Heart left ventricle (tissue), 16 donors: ENCODE results near the gene RAD51B. TPM values are rescaled to one million over a fixed set of nuclear protein-coding genes. Genes with fewer than 3 reads are reported as not detected.

ENCODE experiments used
- ATAC-seq, 4 donors: fragments of 200-7000 bp; cut with Tn5 transposase; one replicate each; pipeline ENCODE4 v1.9.1; 2020 to 2022; ENCODE audit warnings: moderate library complexity in 4 of 4, mild to moderate bottlenecking in 3 of 4, moderate number of reproducible peaks in 1 of 4
- DNase-seq, 5 donors: peaks; one replicate each; pipeline ENCODE4 v3.0.0-alpha.2; 2020
- H3K27ac ChIP-seq, 12 donors: fragments of 200-600 bp; sonication (generic) in 4 of 12; one replicate each; pipeline versions ENCODE4 v1.5.0 to v1.8.0; 2016 to 2022; ENCODE audit warnings: mild to moderate bottlenecking in 2 of 12
- H3K27me3 ChIP-seq, 9 donors: fragments of 200-600 bp; sonication (generic) in 2 of 9; one replicate each; pipeline versions ENCODE4 v1.5.1 to v1.8.0; 2016 to 2022; ENCODE audit warnings: mild to moderate bottlenecking in 3 of 9
- H3K36me3 ChIP-seq, 9 donors: fragments of 200-600 bp; sonication (generic) in 2 of 9; one replicate each; pipeline versions ENCODE4 v1.5.0 to v1.8.0; 2018 to 2022; ENCODE audit warnings: mild to moderate bottlenecking in 2 of 9
- H3K4me1 ChIP-seq, 12 donors: fragments of 200-600 bp; sonication (generic) in 4 of 12; one replicate each; pipeline versions ENCODE4 v1.5.0 to v1.8.0; 2016 to 2022; ENCODE audit warnings: mild to moderate bottlenecking in 3 of 12
- H3K4me3 ChIP-seq, 12 donors: fragments of 200-600 bp; sonication (generic) in 4 of 12; one replicate each; pipeline versions ENCODE4 v1.5.0 to v1.8.0; 2017 to 2022; ENCODE audit warnings: mild to moderate bottlenecking in 9 of 12, moderate library complexity in 4 of 12
- H3K9me3 ChIP-seq, 12 donors: fragments of 200-600 bp; sonication (generic) in 4 of 12; one replicate each; pipeline versions ENCODE4 v1.5.0 to v1.8.0; 2016 to 2022; ENCODE audit warnings: mild to moderate bottlenecking in 1 of 12
- CTCF ChIP-seq, 12 donors: fragments of 200-600 bp; sonication (generic) in 4 of 12; IDR thresholded peaks; one replicate each; pipeline versions ENCODE4 v1.5.0 to v1.8.0; 2018 to 2022; ENCODE audit warnings: antibody characterized with exemption in 12 of 12, mild to moderate bottlenecking in 5 of 12
- POLR2A ChIP-seq, 2 donors: fragments of 450-650 bp; IDR thresholded peaks; one replicate each; pipeline ENCODE4 v1.6.1; 2017; ENCODE audit warnings: antibody characterized with exemption in 2 of 2, mild to moderate bottlenecking in 2 of 2, moderate library complexity in 2 of 2
- WGBS, 4 donors: extraction: QIAGEN DNeasy Blood & Tissue Kit in 2 of 4; methylation state at CpG; one replicate each; pipeline versions ENCODE4 v1.1.5 to v1.1.7; 2013 to 2018; 5-methylcytosine and 5-hydroxymethylcytosine counted together
- intact Hi-C, 10 donors: fragments of 100-400 bp; cut with DNase I; formaldehyde crosslinking; loops; one replicate each; pipeline versions ENCODE4 v1.11.1 to v1.14.2; 2022
- polyA plus RNA-seq, 2 donors: library from polyadenylated mRNA; stranded (reverse); fragments of 200-250 nt; gene quantifications; one replicate each; pipeline ENCODE4 v1.2.3, GENCODE V29; 2013
- total RNA-seq, 9 donors: library from RNA; depleted of rRNA in 2 of 9; stranded (reverse); fragments of >200 nt in 2 of 9; fragmentation: NEBNext Ultra II Directional in 3 of 9; extraction: Animal tissue kit (Norgen Biotek cat#: 25700) in 3 of 9; gene quantifications; one replicate each; pipeline versions ENCODE4 v1.1.0 to v1.2.4, GENCODE V29; 2016 to 2023
- donor health status: ischemic (EF 13 %, LVEDD 7.1; RV severe dilation, severe dysfunction).
- donor health status: healthy with polysubstance abuse.
- donor health status: DM: no; HTN: yes; CAD: no.
- donor health status: DM: no; HTN: no; CAD: no.
- donor health status: ischemic (EF 25% LVEDD 6.9; RV normal size, moderate dysfunction).
- donor health status: ischemic (EF 25% LVEDD 5.7; RV mildly dilated, moderate dysfunction).
- donor health status: healthy.
- donor health status: DM: yes; HTN: yes; CAD: no.
- donor health status: ischemic (EF 35%, LVEDD 5.7; RV mildly dilated, moderate dysfunction).
- donor health status: nonischemic (EF 11% LVEDD 7.7; RV severe dilation, severe dysfunction).
- donor health status: DM: yes; HTN: yes; CAD: no.
- donor health status: PGD.
- donor health status: ischemic (EF 29% LVEDD 5.4; RV normal size, mild dysfunction).
- donor health status: nonischemic (EF 23%, LVEDD 6.1; RV moderate dilation, normal function).

RAD51B gene
- total and polyA plus RNA-seq, 11 donors: 1.3 to 11.3 (median 3.2) TPM

DNA sequence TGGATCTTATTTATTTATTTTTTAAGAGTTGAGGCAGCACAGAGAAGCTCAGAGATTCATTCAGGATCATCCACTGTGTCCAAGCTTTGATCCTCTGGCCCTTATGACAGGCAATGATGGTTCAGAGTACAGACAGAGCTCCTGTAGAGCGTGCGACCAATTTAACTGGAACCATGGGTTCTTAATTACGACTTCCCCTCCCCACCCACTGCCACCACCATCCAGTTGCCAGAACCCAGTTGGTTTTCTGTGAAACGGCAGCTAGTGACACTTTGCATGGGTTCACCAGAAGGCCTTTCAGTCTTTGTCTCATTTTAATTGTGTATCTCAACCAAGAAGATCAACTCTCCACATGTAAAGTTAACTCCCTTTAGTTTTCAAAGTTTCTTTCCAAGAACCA is 495.1 kb downstream of the RAD51B start:
- Histone ChIP-seq H3K4me1 (peaks cover 0 to 12% (median 0%) of the 10 kb centered on the region in 12 donors), H3K27me3 (no peaks in the 10 kb centered on the region), H3K9me3 (no peaks in the 10 kb centered on the region), H3K27ac (no peak overlapping the region), H3K36me3 (no peaks in the 10 kb centered on the region), H3K4me3 (no peak overlapping the region)
- WGBS, 4 donors: 81 to 96% (median 90%) methylated on average over 4 of the region's 4 CpGs
- intact Hi-C loops: loop anchor here in 1 of 10 donors (5.0 kb wide), 1 partner anchor 47 kb away; no protein-coding TSS in a partner anchor
- no peak for TF ChIP-seq CTCF (IDR thresholded peaks at IDR 0.05)
- no peak for TF ChIP-seq POLR2A (IDR thresholded peaks at IDR 0.05)
- no peak for ATAC-seq
- no peak for DNase-seq

GRCh38 chr14:68315081-68315480 is 495.5 kb downstream of the RAD51B start:
- Histone ChIP-seq H3K27ac (no peak overlapping the region), H3K9me3 (no peaks in the 10 kb centered on the region), H3K4me1 (peaks cover 0 to 11% (median 0%) of the 10 kb centered on the region in 12 donors), H3K27me3 (no peaks in the 10 kb centered on the region), H3K36me3 (no peaks in the 10 kb centered on the region), H3K4me3 (no peak overlapping the region)
- TF ChIP-seq POLR2A (IDR thresholded peaks at IDR 0.05): no peak
- TF ChIP-seq CTCF (IDR thresholded peaks at IDR 0.05): no peak
- DNase-seq (no peak), ATAC-seq (no peak)
- intact Hi-C loops: no loop called here
- 93 to 97% (median 94%) methylated on average over 3 of the region's 3 CpGs for WGBS, 4 donors

DNA sequence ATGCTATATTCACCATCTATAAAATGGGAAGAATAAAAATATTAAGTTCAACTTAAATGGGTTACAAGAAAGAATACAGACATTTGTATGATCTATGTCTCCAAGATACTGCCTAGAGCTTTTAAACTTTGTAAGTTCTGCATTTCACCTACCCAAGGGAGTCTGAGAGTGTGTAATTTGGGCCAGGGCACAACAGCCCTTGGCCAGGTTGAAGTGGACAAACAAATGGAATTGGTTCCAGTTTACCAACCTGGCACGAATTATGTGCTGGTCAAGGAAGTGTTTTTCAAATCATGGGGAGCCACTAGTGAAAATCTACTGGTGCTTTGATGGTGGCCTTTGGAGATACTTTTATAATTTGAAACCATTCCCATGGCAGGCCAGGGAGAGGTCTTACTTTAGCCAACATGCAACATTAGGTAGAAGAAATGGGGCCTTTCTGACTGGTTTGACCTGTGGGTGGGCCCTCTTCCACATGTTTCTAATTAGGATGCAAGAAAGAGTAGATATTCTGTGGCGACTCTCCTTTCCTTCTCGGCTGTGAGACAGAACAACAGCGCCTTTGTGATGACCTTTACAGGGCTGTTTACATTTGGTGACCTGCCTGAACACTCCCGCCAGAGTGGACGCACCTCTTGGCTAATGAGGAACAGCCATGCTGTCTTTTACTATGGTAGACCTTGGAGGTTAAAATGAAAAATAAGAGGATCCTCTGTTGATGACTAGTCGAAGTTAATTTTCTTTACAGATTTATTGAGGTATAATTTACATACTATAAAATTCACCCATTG is 496.7 kb downstream of the RAD51B start:
- H3K4me1 ChIP-seq: peaks cover 0 to 15% (median 0%) of the 10 kb centered on the region in 12 donors
- H3K36me3 ChIP-seq: no peaks in the 10 kb centered on the region
- no peak overlapping the region for H3K4me3 ChIP-seq
- DNase-seq (no peak), ATAC-seq (no peak)
- 94 to 95% (median 94%) methylated on average over 7 of the region's 7 CpGs for WGBS, 4 donors
- no peak overlapping the region for H3K27ac ChIP-seq
- H3K27me3 ChIP-seq: no peaks in the 10 kb centered on the region
- TF ChIP-seq POLR2A (IDR thresholded peaks at IDR 0.05) (no peak), CTCF (IDR thresholded peaks at IDR 0.05) (no peak)
- intact Hi-C loops: no loop called here
- no peaks in the 10 kb centered on the region for H3K9me3 ChIP-seq

DNA sequence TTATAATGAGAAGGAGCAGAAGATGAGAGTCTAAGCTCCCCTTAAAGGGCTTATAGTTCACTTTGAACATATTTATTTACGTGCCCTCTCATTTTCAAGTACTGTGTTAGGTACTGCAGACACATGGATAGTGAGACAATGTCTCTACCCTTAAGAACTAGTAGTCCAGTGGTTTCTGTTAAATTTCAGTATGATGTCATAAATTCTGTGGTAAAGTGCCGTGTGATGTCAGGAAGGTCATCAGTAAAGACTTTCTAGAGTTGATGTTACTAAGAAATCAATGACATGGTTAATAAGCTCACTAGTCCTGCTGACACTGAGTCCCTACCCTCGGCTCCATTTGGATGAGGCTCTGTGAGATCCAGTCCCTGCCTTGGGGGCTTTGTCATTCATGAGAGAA is 497.7 kb downstream of the RAD51B start:
- H3K4me3 ChIP-seq: no peak overlapping the region
- H3K36me3 ChIP-seq: no peaks in the 10 kb centered on the region
- no peaks in the 10 kb centered on the region for H3K27me3 ChIP-seq
- TF ChIP-seq POLR2A (IDR thresholded peaks at IDR 0.05) (no peak), CTCF (IDR thresholded peaks at IDR 0.05) (no peak)
- WGBS, 4 donors: 94 to 98% (median 98%) methylated on average over 3 of the region's 3 CpGs
- no peak overlapping the region for H3K27ac ChIP-seq
- intact Hi-C loops: no loop called here
- no peaks in the 10 kb centered on the region for H3K9me3 ChIP-seq
- ATAC-seq: no peak
- no peak for DNase-seq
- H3K4me1 ChIP-seq: peaks cover 0 to 15% (median 0%) of the 10 kb centered on the region in 12 donors
